ENCODE measurements around the gene LMO7.

DNA sequence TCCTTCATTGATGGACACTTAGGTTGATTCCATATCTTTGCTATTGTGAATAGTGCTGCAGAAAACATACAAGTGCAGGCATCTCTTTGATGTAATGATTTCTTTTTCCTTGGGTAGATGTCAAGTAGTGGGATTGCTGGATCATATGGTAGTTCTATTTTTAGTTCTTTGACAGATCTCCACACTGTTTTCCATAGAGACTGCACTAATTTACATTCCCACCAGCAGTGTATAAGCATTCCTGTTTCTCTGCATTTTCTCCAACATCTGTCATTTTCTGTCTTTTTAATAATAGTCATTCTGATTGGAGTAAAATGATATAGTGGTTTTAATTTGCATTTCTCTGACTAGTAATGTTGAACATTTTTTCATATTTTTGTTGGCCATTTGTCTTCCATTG, 116.7 kb downstream of the LMO7 start:
- TF ChIP-seq POLR2AphosphoS5 (IDR thresholded peaks at IDR 0.05), result no peak
- TF ChIP-seq, protein P1, sequence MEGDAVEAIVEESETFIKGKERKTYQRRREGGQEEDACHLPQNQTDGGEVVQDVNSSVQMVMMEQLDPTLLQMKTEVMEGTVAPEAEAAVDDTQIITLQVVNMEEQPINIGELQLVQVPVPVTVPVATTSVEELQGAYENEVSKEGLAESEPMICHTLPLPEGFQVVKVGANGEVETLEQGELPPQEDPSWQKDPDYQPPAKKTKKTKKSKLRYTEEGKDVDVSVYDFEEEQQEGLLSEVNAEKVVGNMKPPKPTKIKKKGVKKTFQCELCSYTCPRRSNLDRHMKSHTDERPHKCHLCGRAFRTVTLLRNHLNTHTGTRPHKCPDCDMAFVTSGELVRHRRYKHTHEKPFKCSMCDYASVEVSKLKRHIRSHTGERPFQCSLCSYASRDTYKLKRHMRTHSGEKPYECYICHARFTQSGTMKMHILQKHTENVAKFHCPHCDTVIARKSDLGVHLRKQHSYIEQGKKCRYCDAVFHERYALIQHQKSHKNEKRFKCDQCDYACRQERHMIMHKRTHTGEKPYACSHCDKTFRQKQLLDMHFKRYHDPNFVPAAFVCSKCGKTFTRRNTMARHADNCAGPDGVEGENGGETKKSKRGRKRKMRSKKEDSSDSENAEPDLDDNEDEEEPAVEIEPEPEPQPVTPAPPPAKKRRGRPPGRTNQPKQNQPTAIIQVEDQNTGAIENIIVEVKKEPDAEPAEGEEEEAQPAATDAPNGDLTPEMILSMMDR (IDR thresholded peaks at IDR 0.05), result no peak

Data from breast epithelium (tissue), 3 donors.